ENCODE data around the gene TOP3A. TPM values are rescaled to one million over a fixed set of nuclear protein-coding genes. Genes with fewer than 3 reads are reported as not detected.

The TOP3A gene
- total RNA-seq, 1 experiment from 2014 or later = 16.3 TPM

- no peak for DNase-seq
- Histone ChIP-seq H3K27me3 (no peaks in the 10 kb centered on the region), H3K9me3 (no peaks in the 10 kb centered on the region), H3K4me3 (no peak overlapping the region), H3K36me3 (peaks cover 12% of the 10 kb centered on the region)
Measured at GRCh38 chr17:18251204-18251603, 63.6 kb downstream of the TOP3A start.

- no peak for DNase-seq
- Histone ChIP-seq H3K4me3 (no peak overlapping the region), H3K27me3 (no peaks in the 10 kb centered on the region), H3K9me3 (no peaks in the 10 kb centered on the region), H3K36me3 (peaks cover 9% of the 10 kb centered on the region)
Measured at GRCh38 chr17:18250708-18251107, 64.1 kb downstream of the TOP3A start.

GRCh38 chr17:18250259-18250658, 64.5 kb downstream of the TOP3A start:
- peaks cover 8% of the 10 kb centered on the region for H3K36me3 ChIP-seq
- no peaks in the 10 kb centered on the region for H3K27me3 ChIP-seq
- no peak overlapping the region for H3K4me3 ChIP-seq
- DNase-seq = no peak
- no peaks in the 10 kb centered on the region for H3K9me3 ChIP-seq

GRCh38 chr17:18248811-18249210, 66.0 kb downstream of the TOP3A start:
- no peak overlapping the region for H3K4me3 ChIP-seq
- H3K27me3 ChIP-seq = no peaks in the 10 kb centered on the region
- peaks cover 12% of the 10 kb centered on the region for H3K36me3 ChIP-seq
- no peak for DNase-seq
- no peaks in the 10 kb centered on the region for H3K9me3 ChIP-seq

GRCh38 chr17:18248300-18248731, 66.5 kb downstream of the TOP3A start:
- Histone ChIP-seq H3K9me3 (no peaks in the 10 kb centered on the region), H3K36me3 (peaks cover 12% of the 10 kb centered on the region), H3K27me3 (no peaks in the 10 kb centered on the region), H3K4me3 (no peak overlapping the region)
- DNase-seq = peak; percentile 44

GRCh38 chr17:18247613-18248001, 67.2 kb downstream of the TOP3A start:
- peaks cover 12% of the 10 kb centered on the region for H3K36me3 ChIP-seq

GRCh38 chr17:18246880-18247612, 67.7 kb downstream of the TOP3A start:
- no peaks in the 10 kb centered on the region for H3K27me3 ChIP-seq
- no peak overlapping the region for H3K4me3 ChIP-seq
- no peaks in the 10 kb centered on the region for H3K9me3 ChIP-seq
- H3K36me3 ChIP-seq = peaks cover 10% of the 10 kb centered on the region
- DNase-seq = no peak

More at GRCh38 chr17:18247613-18248001, 67.2 kb downstream of the TOP3A start:
- Histone ChIP-seq H3K9me3 (no peaks in the 10 kb centered on the region), H3K4me3 (no peak overlapping the region), H3K27me3 (no peaks in the 10 kb centered on the region)
- no peak for DNase-seq

- no peaks in the 10 kb centered on the region for H3K9me3 ChIP-seq
- DNase-seq = no peak
- H3K27me3 ChIP-seq = no peaks in the 10 kb centered on the region
- H3K4me3 ChIP-seq = no peak overlapping the region
- peaks cover 10% of the 10 kb centered on the region for H3K36me3 ChIP-seq
Measured at GRCh38 chr17:18246109-18246725, 68.6 kb downstream of the TOP3A start.

GRCh38 chr17:18245038-18245776, 69.6 kb downstream of the TOP3A start:
- H3K36me3 ChIP-seq = peaks cover 10% of the 10 kb centered on the region
- no peaks in the 10 kb centered on the region for H3K9me3 ChIP-seq
- no peaks in the 10 kb centered on the region for H3K27me3 ChIP-seq
- DNase-seq = no peak
- H3K4me3 ChIP-seq = no peak overlapping the region

GRCh38 chr17:18241229-18241871, 73.4 kb downstream of the TOP3A start:
- DNase-seq = no peak
- H3K27me3 ChIP-seq = no peaks in the 10 kb centered on the region
- peaks cover 4% of the 10 kb centered on the region; the same call in 1 of the 2 replicates for H3K36me3 ChIP-seq
- no peaks in the 10 kb centered on the region for H3K9me3 ChIP-seq
- H3K4me3 ChIP-seq = no peak overlapping the region

GRCh38 chr17:18240449-18240848, 74.3 kb downstream of the TOP3A start:
- no peak for DNase-seq
- H3K36me3 ChIP-seq = peaks cover 4% of the 10 kb centered on the region; the same call in 1 of the 2 replicates
- no peaks in the 10 kb centered on the region for H3K27me3 ChIP-seq
- no peaks in the 10 kb centered on the region for H3K9me3 ChIP-seq
- H3K4me3 ChIP-seq = no peak overlapping the region

GRCh38 chr17:18238299-18238698, 76.5 kb downstream of the TOP3A start:
- Histone ChIP-seq H3K36me3 (no peaks in the 10 kb centered on the region), H3K27me3 (no peaks in the 10 kb centered on the region), H3K9me3 (no peaks in the 10 kb centered on the region), H3K4me3 (no peak overlapping the region)
- DNase-seq = no peak

GRCh38 chr17:18237461-18237860, 77.3 kb downstream of the TOP3A start:
- Histone ChIP-seq H3K9me3 (no peaks in the 10 kb centered on the region), H3K36me3 (no peaks in the 10 kb centered on the region), H3K27me3 (no peaks in the 10 kb centered on the region), H3K4me3 (no peak overlapping the region)
- no peak for DNase-seq

- Histone ChIP-seq H3K9me3 (no peaks in the 10 kb centered on the region), H3K4me3 (no peak overlapping the region), H3K36me3 (no peaks in the 10 kb centered on the region), H3K27me3 (no peaks in the 10 kb centered on the region)
- no peak for DNase-seq
Measured at GRCh38 chr17:18236494-18236893, 78.3 kb downstream of the TOP3A start.

GRCh38 chr17:18235743-18236256, 79.0 kb downstream of the TOP3A start:
- Histone ChIP-seq H3K36me3 (no peaks in the 10 kb centered on the region), H3K9me3 (no peaks in the 10 kb centered on the region), H3K4me3 (no peak overlapping the region), H3K27me3 (no peaks in the 10 kb centered on the region)
- DNase-seq = peak; percentile 75

GRCh38 chr17:18234853-18235380, 79.9 kb downstream of the TOP3A start:
- H3K9me3 ChIP-seq = no peaks in the 10 kb centered on the region
- H3K36me3 ChIP-seq = no peaks in the 10 kb centered on the region
- H3K27me3 ChIP-seq = no peaks in the 10 kb centered on the region
- no peak overlapping the region for H3K4me3 ChIP-seq
- no peak for DNase-seq

Data from MG63 (cell line).